Measurements from ENCODE around the gene MRPL33. TPM values are rescaled to one million over a fixed set of nuclear protein-coding genes. Genes with fewer than 3 reads are reported as not detected.

MRPL33 gene
- total and polyA plus RNA-seq, 2 of the 13 experiments (the other 11 are each of a cell fraction or from before 2014, with no cell fraction given), result 69.7 to 218 TPM

GRCh38 chr2:27737676-27738348 lies 33.7 kb upstream of the MRPL33 start (continued):
- TF ChIP-seq ZNF142 (CRISPR knock-in tag; IDR thresholded peaks at IDR 0.05) (peak; percentile 52; the same call in 1 of the 2 replicates), ZNF276 (CRISPR knock-in tag; IDR thresholded peaks at IDR 0.05; ENCODE audit: low read depth) (no peak), BCL3 (CRISPR knock-in tag; IDR thresholded peaks at IDR 0.05) (no peak), ZNF121 (CRISPR knock-in tag; IDR thresholded peaks at IDR 0.05) (peak; percentile 56), THAP9 (CRISPR knock-in tag; IDR thresholded peaks at IDR 0.05; ENCODE audit: borderline replicate concordance) (no peak), HDAC1 (CRISPR knock-in tag; IDR thresholded peaks at IDR 0.05) (no peak; the same call in 1 of the 2 replicates), CERS6 (CRISPR knock-in tag; IDR thresholded peaks at IDR 0.05) (no peak), ZNF549 (CRISPR knock-in tag; IDR thresholded peaks at IDR 0.05) (no peak), CC2D1A (CRISPR knock-in tag; IDR thresholded peaks at IDR 0.05) (no peak), ZNF781 (CRISPR knock-in tag; IDR thresholded peaks at IDR 0.05; ENCODE audit: borderline replicate concordance, not compliant biosample characterization) (peak; percentile 24), RFXAP (CRISPR knock-in tag; IDR thresholded peaks at IDR 0.05; ENCODE audit: borderline replicate concordance) (peak; percentile 71; the same call in 1 of the 2 replicates), SKIL (CRISPR knock-in tag; IDR thresholded peaks at IDR 0.05; ENCODE audit: borderline replicate concordance) (peak; percentile 72; the same call in 1 of the 2 replicates)
